CD4-positive, alpha-beta T cell treated with Interleukin-4 for 1 hour (primary cell): ENCODE results near the gene ST3GAL3.
"Not testable (repeated sequence)": the region's sequence is repeated elsewhere in the genome, so short reads cannot be mapped to it uniquely, and the experiment has no call there.

Experiments used
- DNase-seq, 2 donors: peaks; one replicate each; pipeline ENCODE4 v3.0.0-alpha.2; 2020 to 2022

Gene ST3GAL3

DNA sequence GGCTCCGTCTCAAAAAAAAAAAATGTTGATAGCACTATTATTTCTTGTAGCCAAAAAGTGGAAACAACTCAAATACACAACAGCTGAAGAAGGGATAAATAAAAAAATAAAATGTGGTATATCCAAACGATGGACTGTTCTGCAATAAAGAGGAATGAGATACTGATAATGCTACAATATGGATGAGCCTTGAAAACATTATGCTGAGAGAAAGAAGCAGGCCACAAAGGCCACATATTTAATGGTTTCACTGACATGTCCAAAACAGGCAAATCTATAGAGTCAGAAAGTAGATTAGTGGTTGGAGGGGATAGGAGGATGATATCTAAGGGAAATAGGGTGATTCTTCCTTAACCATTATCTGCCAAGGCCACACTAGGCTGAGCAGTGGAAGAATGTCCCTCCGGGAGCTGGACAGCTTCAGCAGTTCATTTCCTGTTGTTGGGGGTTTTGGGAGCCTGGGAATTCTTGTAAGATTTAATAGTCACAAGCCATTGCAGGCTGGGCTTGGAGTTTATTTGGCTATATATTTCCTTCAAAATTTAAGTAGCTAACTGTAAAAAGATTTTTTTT lies 53.5 kb downstream of the ST3GAL3 start:
- DNase-seq: no peak

- DNase-seq: peak; percentile 48 to 61
These were observed 56.2 kb downstream of the ST3GAL3 start for GRCh38 chr1:43763497-43763973.

GRCh38 chr1:43764581-43764980 lies 57.2 kb downstream of the ST3GAL3 start:
- no peak for DNase-seq

DNA sequence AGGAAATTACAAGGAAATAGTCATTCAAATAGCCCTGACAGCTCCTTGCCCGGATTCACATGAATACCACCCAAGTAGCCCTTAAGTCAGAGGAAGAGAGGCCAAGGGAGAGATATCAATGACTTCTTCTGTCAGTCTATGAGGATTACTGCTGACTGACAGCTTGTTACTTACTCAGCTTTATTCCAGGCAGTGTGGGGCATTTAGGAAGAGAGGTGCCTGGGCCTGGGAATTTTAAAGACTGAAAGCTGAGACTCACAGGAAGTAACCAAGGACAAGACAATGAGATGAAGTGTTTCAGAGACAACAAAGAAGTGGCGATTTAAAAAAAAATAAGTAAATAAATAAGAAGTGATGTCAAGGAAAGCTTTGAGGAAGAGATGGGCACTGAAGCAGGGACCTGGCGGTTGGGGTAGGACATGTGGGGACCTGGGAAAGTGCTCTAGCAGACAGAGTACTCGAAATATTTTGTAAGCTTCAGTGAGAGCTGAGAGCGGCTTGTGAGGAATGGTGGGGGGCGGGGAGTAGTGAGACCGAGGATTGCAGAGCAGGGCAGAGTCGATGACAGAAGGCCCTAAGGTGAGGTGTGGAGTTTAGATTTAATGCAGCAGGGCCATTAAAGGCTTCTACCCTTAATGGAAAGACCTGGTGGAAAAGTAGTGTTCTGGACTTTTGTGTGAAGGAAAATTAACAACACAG lies 58.9 kb downstream of the ST3GAL3 start:
- no peak for DNase-seq

GRCh38 chr1:43766818-43767525 lies 59.6 kb downstream of the ST3GAL3 start:
- DNase-seq: no peak

DNA sequence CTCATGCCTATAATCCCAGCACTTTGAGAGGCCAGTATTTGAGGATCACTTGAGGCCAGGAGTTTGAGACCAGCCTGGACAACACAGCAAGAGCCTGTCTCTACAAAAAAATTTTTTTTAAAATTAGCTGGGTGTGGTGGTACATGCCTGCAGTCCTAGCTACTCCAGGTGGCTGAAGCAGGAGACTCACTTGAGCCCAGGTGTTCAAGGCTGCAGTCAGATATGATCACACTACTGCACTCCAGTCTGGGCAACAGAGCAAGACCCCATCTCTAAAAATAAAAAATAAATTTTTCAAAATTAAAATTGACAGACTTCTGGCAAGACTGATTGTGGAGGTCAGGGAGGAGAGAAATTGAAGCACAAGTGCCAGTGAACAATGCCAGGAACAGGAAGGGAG lies 60.8 kb downstream of the ST3GAL3 start:
- DNase-seq: no peak

DNA sequence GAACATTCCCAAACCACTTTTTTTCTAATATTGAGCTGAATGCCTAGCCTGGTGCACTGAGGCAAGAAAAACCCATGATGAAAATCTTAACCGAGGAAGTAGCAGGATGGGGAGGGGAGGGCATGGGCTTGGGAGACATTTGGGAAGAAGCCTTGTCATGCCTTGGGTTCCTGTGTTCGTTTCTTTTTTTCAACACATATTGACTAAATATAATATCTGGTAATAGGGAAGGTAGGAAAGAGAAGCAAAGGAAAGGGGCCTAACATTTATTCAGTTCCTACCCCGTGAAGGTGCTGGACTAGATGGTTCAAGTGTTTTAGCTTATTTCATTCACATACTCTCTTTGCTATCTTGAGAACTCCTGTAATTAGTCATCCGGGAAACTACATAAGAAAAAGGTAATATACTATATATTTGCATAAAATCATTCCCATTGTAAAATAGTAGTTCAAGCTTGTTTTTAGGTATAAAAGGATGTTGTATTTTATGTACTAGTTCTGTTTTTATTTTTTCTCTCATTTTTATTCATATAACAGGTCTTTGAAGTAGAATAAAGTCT lies 62.1 kb downstream of the ST3GAL3 start:
- no peak for DNase-seq

DNA sequence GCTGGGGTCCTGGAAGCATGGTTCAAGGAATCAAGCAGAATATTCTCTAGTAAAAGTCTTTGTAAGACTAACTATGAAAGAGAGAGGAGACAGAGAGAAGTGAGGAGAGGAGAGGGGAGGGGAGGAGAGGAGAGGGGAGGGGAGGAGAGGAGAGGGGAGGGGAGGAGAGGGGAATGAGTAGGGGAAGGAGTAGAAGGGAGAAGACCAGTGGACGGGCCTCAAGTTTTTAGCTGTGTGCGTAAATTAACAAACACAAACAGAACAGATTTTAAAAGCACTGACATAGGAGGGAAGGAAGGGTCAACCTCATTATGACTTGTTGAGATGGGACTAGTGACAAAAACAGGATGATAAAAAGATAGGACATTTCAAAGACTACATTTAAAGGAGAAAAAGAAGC lies 62.8 kb downstream of the ST3GAL3 start:
- DNase-seq: no peak

GRCh38 chr1:43772978-43773377 lies 65.6 kb downstream of the ST3GAL3 start:
- no peak for DNase-seq

DNA sequence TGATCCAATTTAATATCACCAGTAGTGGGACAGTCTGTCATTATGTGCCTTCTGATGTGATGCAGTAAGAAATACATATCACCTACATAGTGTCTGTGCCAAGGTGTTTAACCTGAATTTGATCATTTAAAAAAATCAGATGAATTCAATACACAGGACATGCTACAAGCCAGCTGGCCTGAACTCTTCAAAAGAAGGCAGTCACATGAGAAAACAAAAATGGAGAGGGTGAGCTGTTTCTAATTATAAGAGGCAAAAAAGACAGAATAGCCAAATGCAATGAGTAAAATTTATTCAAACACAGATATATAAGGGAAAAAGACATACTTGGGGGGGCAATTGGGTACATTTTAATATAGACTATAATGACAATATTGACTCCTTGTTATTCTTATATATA lies 66.5 kb downstream of the ST3GAL3 start:
- DNase-seq: no peak

GRCh38 chr1:43774359-43774758 lies 67.0 kb downstream of the ST3GAL3 start:
- DNase-seq: no peak

GRCh38 chr1:43776043-43776761 lies 68.9 kb downstream of the ST3GAL3 start:
- no peak for DNase-seq

- not testable (repeated sequence) for DNase-seq
These were observed 70.6 kb downstream of the ST3GAL3 start for GRCh38 chr1:43777916-43778315.

- DNase-seq: no peak
These were observed 71.9 kb downstream of the ST3GAL3 start for GRCh38 chr1:43779266-43779665.

GRCh38 chr1:43779805-43780403 lies 72.6 kb downstream of the ST3GAL3 start:
- DNase-seq: no peak

- no peak for DNase-seq
These were observed 74.2 kb downstream of the ST3GAL3 start for GRCh38 chr1:43781574-43781973.

- DNase-seq: no peak
These were observed 75.8 kb downstream of the ST3GAL3 start for GRCh38 chr1:43783096-43783670.

- DNase-seq: no peak
These were observed 76.4 kb downstream of the ST3GAL3 start for GRCh38 chr1:43783671-43784205.

- no peak for DNase-seq
These were observed 79.0 kb downstream of the ST3GAL3 start for GRCh38 chr1:43786201-43786958.

DNA sequence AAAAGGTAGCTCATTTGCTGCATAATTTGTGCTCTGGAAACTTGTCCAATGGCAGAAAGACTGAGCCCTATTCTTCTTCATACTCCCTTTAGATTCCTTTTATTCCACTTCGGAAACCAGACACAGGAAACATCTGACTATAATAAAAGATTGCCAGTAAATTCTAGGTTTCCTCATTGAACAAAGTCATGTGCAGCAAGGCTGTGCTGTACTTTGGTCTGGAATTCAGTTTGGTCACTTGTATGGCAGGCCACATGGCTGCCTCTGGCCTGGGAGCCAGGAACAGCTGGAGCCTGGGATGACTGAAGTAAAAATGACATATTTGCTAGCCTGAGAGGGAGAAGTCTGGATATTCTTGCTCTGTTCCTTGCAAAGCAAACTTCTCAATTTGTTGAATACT lies 79.6 kb downstream of the ST3GAL3 start:
- DNase-seq: no peak
